HCT116 (cell line): ENCODE data around the gene TDRD3. TPM values are rescaled to one million over a fixed set of nuclear protein-coding genes. Genes with fewer than 3 reads are reported as not detected.

Source experiments
- ATAC-seq: fragments of 200-7000 bp; cut with Tn5 transposase; 2 replicates; pipeline ENCODE4 v1.9.1; 2020; ENCODE audit warnings: mild to moderate bottlenecking, moderate library complexity
- BruUV-seq: library from RNA; stranded (reverse); fragments of 400-500 nt; replicated peaks from 2 replicates; lab custom pipeline; 2021; lab: Mats Ljungman, UMichigan
- CTCF ChIA-PET: fragments of 300-600 bp; sonication (Branson Sonifier 250); formaldehyde crosslinking; loops from one replicate; lab custom pipeline; 2021; ENCODE audit warnings: antibody characterized with exemption; lab: Charles Lee
- POLR2A ChIA-PET: fragments of 300-600, 350-600 bp; sonication (Branson Sonifier 250); formaldehyde crosslinking; loops from one replicate; lab custom pipeline; 2021; ENCODE audit warnings: antibody characterized with exemption; lab: Charles Lee
- RAD21 ChIA-PET, 2 experiments: fragments of 300-600 bp; sonication (Branson Sonifier 250); formaldehyde crosslinking; loops; one replicate each; lab custom pipeline; 2023; ENCODE audit warnings: low total read pairs in 2 of 2; ENCODE audit not compliant: uncharacterized antibody in 2 of 2, unreplicated experiment in 2 of 2, low non-redundant PET in 1 of 2; lab: Charles Lee
- DNase-seq: peaks from one replicate; pipeline ENCODE4 v3.0.0-alpha.2; 2010; ENCODE audit warnings: low read depth, low spot score
- H2AFZ ChIP-seq: fragments of 200-600 bp; shearing (Covaris generic), sonication (generic); 2 replicates; pipeline ENCODE4 v1.6.1; 2017; ENCODE audit warnings: low read depth, mixed run types, mixed read lengths, antibody characterized with exemption, low read length; ENCODE audit not compliant: poor library complexity, severe bottlenecking
- H3K27ac ChIP-seq: 2 replicates; pipeline ENCODE4 v1.5.1; 2012; ENCODE audit warnings: low read depth, low read length
- H3K27me3 ChIP-seq: fragments of 200-600 bp; sonication (generic); 2 replicates; pipeline ENCODE4 v1.6.1; 2016; ENCODE audit warnings: mixed run types, low read length, mixed read lengths; ENCODE audit not compliant: insufficient read depth
- H3K36me3 ChIP-seq, 2 experiments: fragments of 200-500 bp in 1 of 2; fragments of 200-600 bp in 1 of 2; sonication (Bioruptor generic) in 1 of 2; sonication (generic) in 1 of 2; 2 replicates each; pipeline versions ENCODE4 v1.5.1 to v1.6.1; 2014 to 2016; ENCODE audit warnings: low read length in 2 of 2, inconsistent platforms in 1 of 2, mixed read lengths in 1 of 2, mixed run types in 1 of 2; ENCODE audit not compliant: insufficient read depth in 2 of 2, control insufficient read depth in 1 of 2
- H3K4me1 ChIP-seq, 2 experiments: fragments of 200-600 bp in 1 of 2; sonication (generic) in 1 of 2; 2 replicates each; pipeline versions ENCODE4 v1.5.1 to v1.6.1; 2012 to 2017; ENCODE audit warnings: low read length in 2 of 2, inconsistent platforms in 1 of 2, mild to moderate bottlenecking in 1 of 2, mixed read lengths in 1 of 2, mixed run types in 1 of 2, moderate library complexity in 1 of 2; ENCODE audit not compliant: insufficient read depth in 2 of 2, control insufficient read depth in 1 of 2
- H3K4me2 ChIP-seq: fragments of 200-600 bp; sonication (generic); 2 replicates; pipeline ENCODE4 v1.6.1; 2017; ENCODE audit warnings: mixed run types, low read length, mixed read lengths
- H3K4me3 ChIP-seq, 2 experiments: fragments of 200-600 bp in 1 of 2; sonication (generic) in 1 of 2; replicated peaks in 1 of 2; 2 replicates each; pipeline ENCODE4 v1.5.1; 2011 to 2016; ENCODE audit warnings: low read length in 2 of 2, control low read depth in 1 of 2, low read depth in 1 of 2, mild to moderate bottlenecking in 1 of 2, mixed read lengths in 1 of 2, mixed run types in 1 of 2
- H3K79me2 ChIP-seq: fragments of 200-600 bp; sonication (generic); 2 replicates; pipeline ENCODE4 v1.6.1; 2017; ENCODE audit warnings: mild to moderate bottlenecking, mixed run types, low read length, moderate library complexity, mixed read lengths; ENCODE audit not compliant: insufficient read depth
- H3K9ac ChIP-seq: fragments of 200-600 bp; sonication (generic); 2 replicates; pipeline ENCODE4 v1.6.1; 2016; ENCODE audit warnings: low read length, mixed read lengths
- H3K9me2 ChIP-seq: fragments of 200-600 bp; sonication (generic), shearing (Covaris generic); 2 replicates; pipeline ENCODE4 v1.6.1; 2017; ENCODE audit warnings: mixed run types, mild to moderate bottlenecking, moderate library complexity; ENCODE audit not compliant: insufficient read depth
- H3K9me3 ChIP-seq, 2 experiments: fragments of 200-500 bp in 1 of 2; fragments of 200-600 bp in 1 of 2; sonication (Bioruptor generic) in 1 of 2; sonication (generic) in 1 of 2; 2 replicates each; pipeline ENCODE4 v1.6.1; 2014 to 2017; ENCODE audit warnings: low read length in 2 of 2, mixed read lengths in 2 of 2, inconsistent platforms in 1 of 2, low read depth in 1 of 2, mild to moderate bottlenecking in 1 of 2, mixed run types in 1 of 2, moderate library complexity in 1 of 2; ENCODE audit not compliant: control insufficient read depth in 1 of 2, insufficient read depth in 1 of 2
- H4K20me1 ChIP-seq: fragments of 200-600 bp; sonication (generic), shearing (Covaris generic); 2 replicates; pipeline ENCODE4 v1.6.1; 2017; ENCODE audit warnings: mixed run types, mild to moderate bottlenecking, moderate library complexity; ENCODE audit not compliant: insufficient read depth
- ATF3 ChIP-seq: IDR thresholded peaks from 2 replicates; pipeline ENCODE4 v1.6.1; 2012
- CBX3 ChIP-seq: IDR thresholded peaks from 2 replicates; pipeline ENCODE4 v1.6.1; 2012; ENCODE audit warnings: low read depth
- CTCF ChIP-seq, 3 experiments: fragments of 200-600 bp in 1 of 3; sonication (generic) in 1 of 3; IDR thresholded peaks in 2 of 3; conservative IDR thresholded peaks in 1 of 3; 2 replicates each; pipeline ENCODE4 v1.5.1; 2012 to 2017; ENCODE audit warnings: low read depth in 2 of 3, low read length in 2 of 3, antibody characterized with exemption in 1 of 3, borderline replicate concordance in 1 of 3, control low read depth in 1 of 3, mild to moderate bottlenecking in 1 of 3, mixed read lengths in 1 of 3, mixed run types in 1 of 3, moderate library complexity in 1 of 3; ENCODE audit not compliant: insufficient read depth in 1 of 3
- EGR1 ChIP-seq: IDR thresholded peaks from 2 replicates; pipeline ENCODE4 v1.6.1; 2012; ENCODE audit warnings: low read depth
- ELF1 ChIP-seq: IDR thresholded peaks from 2 replicates; pipeline ENCODE4 v1.6.1; 2012; ENCODE audit warnings: low read depth, borderline replicate concordance
- EZH2phosphoT487 ChIP-seq: fragments of 200-600 bp; IDR thresholded peaks from 2 replicates; pipeline ENCODE4 v1.6.1; 2018; ENCODE audit warnings: antibody characterized with exemption, borderline replicate concordance
- JUND ChIP-seq: IDR thresholded peaks from 2 replicates; pipeline ENCODE4 v1.6.1; 2012
- POLR2A ChIP-seq: IDR thresholded peaks from 2 replicates; pipeline ENCODE4 v1.7.0; 2011; ENCODE audit warnings: borderline replicate concordance; ENCODE audit not compliant: insufficient read depth, insufficient read length; ENCODE audit errors: extremely low read depth
- SIN3A ChIP-seq: IDR thresholded peaks from 2 replicates; pipeline ENCODE4 v1.6.1; 2012; ENCODE audit warnings: low read depth
- SP1 ChIP-seq: IDR thresholded peaks from 2 replicates; pipeline ENCODE4 v1.6.1; 2012; ENCODE audit warnings: low read depth
- SRF ChIP-seq: IDR thresholded peaks from 2 replicates; pipeline ENCODE4 v1.6.1; 2012; ENCODE audit warnings: low read depth
- YY1 ChIP-seq: IDR thresholded peaks from 2 replicates; pipeline ENCODE4 v1.6.1; 2011; ENCODE audit warnings: low read length, low read depth, moderate library complexity, mild to moderate bottlenecking; ENCODE audit not compliant: insufficient replicate concordance; ENCODE audit errors: extremely low read depth
- ZBTB33 ChIP-seq: IDR thresholded peaks from 2 replicates; pipeline ENCODE4 v1.6.1; 2011; ENCODE audit warnings: mild to moderate bottlenecking, low read length, moderate library complexity; ENCODE audit not compliant: insufficient replicate concordance; ENCODE audit errors: extremely low read depth
- ZFX ChIP-seq: fragments of 450-650 bp; IDR thresholded peaks from 2 replicates; pipeline ENCODE4 v1.6.1; 2017
- ZNF274 ChIP-seq: fragments of 200-500 bp; sonication (Bioruptor generic); IDR thresholded peaks from 2 replicates; pipeline ENCODE4 v1.6.1; 2014; ENCODE audit warnings: mild to moderate bottlenecking, low read depth, low read length, inconsistent platforms
- intact Hi-C: fragments of 100-400 bp; cut with micrococcal nuclease; formaldehyde crosslinking; loops from 2 replicates; pipeline ENCODE4 v1.10.0; 2022
- total RNA-seq: library from RNA; stranded (reverse); gene quantifications from one replicate; pipeline ENCODE4 v1.2.1, GENCODE V29; 2021; ENCODE audit not compliant: unreplicated experiment

Gene TDRD3
- total RNA-seq, 1 experiment from 2014 or later = 16.9 TPM

DNA sequence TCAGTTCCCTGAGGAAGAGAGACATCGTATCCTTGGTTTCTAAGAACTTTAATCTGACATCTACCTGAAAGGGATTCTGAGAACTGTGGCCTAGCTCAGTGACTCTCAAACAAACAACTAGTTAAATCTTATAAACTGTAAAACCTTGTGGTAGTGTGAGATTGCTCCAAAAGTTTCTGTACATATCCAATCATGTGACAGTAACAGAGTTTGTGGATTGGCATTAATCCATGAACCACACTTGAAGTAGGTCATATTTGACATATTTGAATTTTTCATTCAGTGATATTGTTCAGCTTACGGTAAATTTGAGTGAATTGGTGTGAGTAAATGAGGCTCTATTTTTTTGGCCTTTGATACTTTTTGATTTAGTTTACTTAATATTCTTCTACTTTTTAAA lies 15.0 kb downstream of the TDRD3 start:
- H3K9me2 ChIP-seq = no peaks in the 10 kb centered on the region
- DNase-seq (no peak), ATAC-seq (no peak)
- BruUV-seq = no TSS peak
- TF ChIP-seq ZNF274 (no peak), ZFX (no peak), SP1 (no peak), EZH2phosphoT487 (no peak), YY1 (no peak), ELF1 (no peak), SIN3A (no peak), EGR1 (no peak), JUND (no peak), POLR2A (no peak), SRF (no peak)
- POLR2A ChIA-PET = no interaction called here
- no peaks in the 10 kb centered on the region for H3K4me1 ChIP-seq
- RAD21 ChIA-PET = no interaction called here
- H3K9me3 ChIP-seq = no peaks in the 10 kb centered on the region
- no peak overlapping the region for H3K4me3 ChIP-seq
- no peaks in the 10 kb centered on the region for H3K36me3 ChIP-seq
- no peak overlapping the region for H3K9ac ChIP-seq
- H3K79me2 ChIP-seq = peaks cover 9% of the 10 kb centered on the region
- H2AFZ ChIP-seq = no peak overlapping the region
- H3K27ac ChIP-seq = no peak overlapping the region
- intact Hi-C loops = no loop called here
- CTCF ChIA-PET = no interaction called here
- no peaks in the 10 kb centered on the region for H3K27me3 ChIP-seq
- no peak overlapping the region for H3K4me2 ChIP-seq
- H4K20me1 ChIP-seq = no peaks in the 10 kb centered on the region

DNA sequence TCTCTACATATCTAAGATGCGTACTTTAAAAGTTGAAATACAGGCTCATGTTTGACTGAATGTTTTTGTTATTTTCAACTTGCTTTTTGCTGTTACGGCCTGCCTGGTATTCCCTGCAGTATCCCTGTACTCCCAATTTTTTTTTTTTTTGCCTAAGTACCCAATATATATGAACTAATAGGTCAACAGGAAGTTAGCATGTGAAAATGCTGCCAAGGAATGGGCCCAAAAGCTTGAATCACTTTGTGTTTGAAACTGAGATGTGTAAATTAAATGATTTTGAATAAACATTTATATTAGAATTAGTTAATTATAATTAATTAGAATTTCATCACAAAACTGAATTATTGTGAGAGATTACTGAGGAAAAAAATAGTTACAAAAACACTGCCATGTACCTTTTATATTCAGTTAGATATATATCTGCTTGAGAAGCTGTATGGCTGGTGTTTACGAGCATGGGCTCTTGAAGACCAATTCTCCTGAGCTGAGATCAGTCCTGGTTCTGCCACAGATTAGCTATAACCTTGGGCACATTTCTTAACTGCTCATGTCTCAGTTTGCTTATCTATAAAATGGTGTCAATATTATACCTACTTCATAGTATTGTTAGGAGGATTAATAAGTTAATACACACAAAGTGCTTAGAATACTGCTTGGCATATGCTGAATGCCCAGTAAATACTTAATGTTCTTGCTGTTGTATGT lies 16.0 kb downstream of the TDRD3 start:
- no peaks in the 10 kb centered on the region for H3K27me3 ChIP-seq
- intact Hi-C loops = no loop called here
- H3K4me3 ChIP-seq = no peak overlapping the region
- no peaks in the 10 kb centered on the region for H3K4me1 ChIP-seq
- ChIA-PET POLR2A (no interaction called here), RAD21 (no interaction called here), CTCF (no interaction called here)
- no peaks in the 10 kb centered on the region for H4K20me1 ChIP-seq
- H3K27ac ChIP-seq = no peak overlapping the region
- H3K9me2 ChIP-seq = no peaks in the 10 kb centered on the region
- H3K9me3 ChIP-seq = no peaks in the 10 kb centered on the region
- no peak for ATAC-seq
- BruUV-seq = no TSS peak
- no peak overlapping the region for H3K9ac ChIP-seq
- no peak for DNase-seq
- H3K4me2 ChIP-seq = no peak overlapping the region
- no peaks in the 10 kb centered on the region for H3K36me3 ChIP-seq
- TF ChIP-seq EGR1 (no peak), CTCF (IDR thresholded peaks at IDR 0.05 in 2 of 3, conservative IDR thresholded peaks at IDR 0.05 in 1 of 3; ENCODE audit: borderline replicate concordance in 1 of 3, insufficient read depth in 1 of 3, low read depth in 2 of 3, low read length in 2 of 3) (no peak), ZBTB33 (no peak), ATF3 (no peak), POLR2A (no peak), CBX3 (no peak), SP1 (no peak)
- H2AFZ ChIP-seq = no peak overlapping the region
- H3K79me2 ChIP-seq = peaks cover 9% of the 10 kb centered on the region
